Measurements from ENCODE around the gene SELENON. TPM values are rescaled to one million over a fixed set of nuclear protein-coding genes. Genes with fewer than 3 reads are reported as not detected.

The SELENON gene
- total and polyA plus RNA-seq, 10 of the 15 experiments (the other 5 are each of a cell fraction or from before 2014, with no cell fraction given) = 0.07 to 5.1 (median 0.80) TPM

- Histone ChIP-seq H3K9ac (ENCODE audit: control insufficient read depth, insufficient read depth, low read length) (no peak overlapping the region), H3K9me3 (replicated peaks; ENCODE audit: control insufficient read depth, insufficient read depth, low read length) (no peaks in the 10 kb centered on the region), H3K4me1 (ENCODE audit: control insufficient read depth, insufficient read depth, low read length) (peaks cover 4% of the 10 kb centered on the region; the same call in 1 of the 2 replicates), H3K4me3 (no peak overlapping the region), H3K4me2 (ENCODE audit: control insufficient read depth, insufficient read depth) (no peak overlapping the region), H3K36me3 (ENCODE audit: control insufficient read depth in 2 of 2, insufficient read depth in 2 of 2, low read length in 1 of 2) (no peaks in the 10 kb centered on the region), H4K20me1 (ENCODE audit: control insufficient read depth, insufficient read depth) (no peaks in the 10 kb centered on the region), H3K79me2 (ENCODE audit: control insufficient read depth, insufficient read depth, low read length) (peaks cover 8% of the 10 kb centered on the region), H2AFZ (ENCODE audit: control insufficient read depth, low read depth, low read length) (no peak overlapping the region), H3K27ac (ENCODE audit: control insufficient read depth, insufficient read depth) (no peak overlapping the region), H3K27me3 (replicated peaks in 1 of 2; ENCODE audit: control insufficient read depth in 2 of 2, insufficient read depth in 2 of 2, low read length in 1 of 2) (no peaks in the 10 kb centered on the region)
- in situ Hi-C loops (cut with MboI) (no loop called here), intact Hi-C loops (cut with micrococcal nuclease; ENCODE audit: unreplicated experiment) (no loop called here)
- ChIA-PET POLR2A (interaction anchor here (0.6 to 1.1 kb wide), 3 partner anchors 9 to 1023 kb away, joined by 3 to 6 read pairs (median 4); no protein-coding TSS in a partner anchor), CTCF (interaction anchor here (1.3 kb wide), 1 partner anchor 32 kb away, joined by 3 read pairs; no protein-coding TSS in a partner anchor), SMC1A (ENCODE audit: uncharacterized antibody, unreplicated experiment) (interaction anchor here (0.9 kb wide), 1 partner anchor 11 kb away, joined by 3 read pairs; no protein-coding TSS in a partner anchor), RAD21 (ENCODE audit: unreplicated experiment) (no interaction called here)
- DNase-seq (ENCODE audit: low read depth, low spot score) (no peak), FAIRE-seq (no peak), ATAC-seq (no peak)
- whole genome bisulfite sequencing (ENCODE audit: insufficient coverage, insufficient replicate concordance, low lambda C conversion rate, missing lambda C conversion rate) = 95% methylated on average over 25 of the region's 25 CpGs
- BruUV-seq (replicated peaks) = no TSS peak
- TF ChIP-seq EED (IDR thresholded peaks at IDR 0.05; ENCODE audit: low read depth) = no peak
- TF ChIP-seq CTCF (IDR thresholded peaks at IDR 0.05 in 2 of 3, conservative IDR thresholded peaks at IDR 0.05 in 1 of 3; ENCODE audit: control insufficient read depth in 2 of 3, extremely low read depth in 1 of 3, insufficient read depth in 1 of 3, low read depth in 3 of 3, low read length in 3 of 3) = no peak
- TF ChIP-seq ZNF687 (IDR thresholded peaks at IDR 0.05) = no peak
- TF ChIP-seq SP1 (IDR thresholded peaks at IDR 0.05; ENCODE audit: low read depth, low read length) = no peak
- TF ChIP-seq DPF2 (IDR thresholded peaks at IDR 0.05) = no peak
- no peak for TF ChIP-seq RBBP5 (conservative IDR thresholded peaks at IDR 0.05)
- no peak for TF ChIP-seq ZBTB11 (CRISPR knock-in tag; IDR thresholded peaks at IDR 0.05)
- no peak for TF ChIP-seq ETV6 (conservative IDR thresholded peaks at IDR 0.05 in 1 of 2, IDR thresholded peaks at IDR 0.05 in 1 of 2; ENCODE audit: borderline replicate concordance in 1 of 2, low read depth in 1 of 2)
- TF ChIP-seq JUNB (IDR thresholded peaks at IDR 0.05) = no peak
- no peak for TF ChIP-seq NR2C1 (IDR thresholded peaks at IDR 0.05)
- TF ChIP-seq PBX3 (IDR thresholded peaks at IDR 0.05; ENCODE audit: insufficient replicate concordance, low read depth, low read length) = no peak
- TF ChIP-seq NR2C2 (IDR thresholded peaks at IDR 0.05; ENCODE audit: borderline replicate concordance, control insufficient read depth, insufficient read length, low read depth) = no peak
Observed at GRCh38 chr1:25863486-25864262, 63.7 kb downstream of the SELENON start.

Measured in GM12878 (cell line).